IMR-90 (cell line): ENCODE measurements around the gene TLK2. TPM values are rescaled to one million over a fixed set of nuclear protein-coding genes. Genes with fewer than 3 reads are reported as not detected.

Experiments
- ATAC-seq: fragments of 200-7000 bp; cut with Tn5 transposase; 2 replicates; pipeline ENCODE4 v1.9.1; 2020; ENCODE audit warnings: low read depth, mild to moderate bottlenecking, moderate library complexity
- BruUV-seq: library from RNA; stranded (reverse); fragments of 400-500 nt; replicated peaks from 2 replicates; lab custom pipeline; 2021; lab: Mats Ljungman, UMichigan
- CTCF ChIA-PET: fragments of 300-600 bp; formaldehyde crosslinking; extraction: SDS; loops from one replicate; lab custom pipeline; 2021; ENCODE audit warnings: antibody characterized with exemption; lab: Yijun Ruan, JAX
- POLR2A ChIA-PET: fragments of 300-600 bp; sonication (Branson Sonifier 250); formaldehyde crosslinking; loops from one replicate; lab custom pipeline; 2022; ENCODE audit warnings: antibody characterized with exemption; ENCODE audit not compliant: unreplicated experiment; lab: Charles Lee
- DNase-seq: peaks from one replicate; pipeline ENCODE4 v3.0.0; 2013
- H2AFZ ChIP-seq: replicated peaks from 2 replicates; pipeline ENCODE3; 2013; ENCODE audit warnings: low read length, mild to moderate bottlenecking; ENCODE audit not compliant: poor library complexity
- H2AK5ac ChIP-seq: 2 replicates; pipeline ENCODE4 v1.6.1; 2013; ENCODE audit warnings: low read depth, low read length, inconsistent platforms
- H2AK9ac ChIP-seq: replicated peaks from 2 replicates; pipeline ENCODE3; 2013; ENCODE audit warnings: mild to moderate bottlenecking, low read depth, low read length, moderate library complexity; ENCODE audit not compliant: poor library complexity
- H2BK120ac ChIP-seq: 2 replicates; pipeline ENCODE4 v1.6.1; 2013; ENCODE audit warnings: low read depth, low read length, inconsistent platforms
- H2BK15ac ChIP-seq: 3 replicates; pipeline ENCODE4 v1.6.1; 2013; ENCODE audit warnings: low read depth, low read length, inconsistent platforms
- H2BK20ac ChIP-seq: 2 replicates; pipeline ENCODE4 v1.6.1; 2013; ENCODE audit warnings: low read depth, mild to moderate bottlenecking, inconsistent platforms, low read length, moderate library complexity
- H2BK5ac ChIP-seq: 2 replicates; pipeline ENCODE4 v1.6.1; 2013; ENCODE audit warnings: mild to moderate bottlenecking, low read depth, low read length, inconsistent platforms; ENCODE audit not compliant: poor library complexity, severe bottlenecking
- H3K14ac ChIP-seq: replicated peaks from 2 replicates; pipeline ENCODE4 v1.6.1; 2013; ENCODE audit warnings: low read depth, low read length, inconsistent platforms
- H3K18ac ChIP-seq: 2 replicates; pipeline ENCODE4 v1.6.1; 2013; ENCODE audit warnings: low read depth, low read length, control low read depth
- H3K23ac ChIP-seq: 2 replicates; pipeline ENCODE4 v1.6.1; 2013; ENCODE audit warnings: low read depth, low read length, inconsistent platforms
- H3K27ac ChIP-seq: 2 replicates; pipeline ENCODE4 v1.5.1; 2013; ENCODE audit warnings: mild to moderate bottlenecking, control low read depth, low read length; ENCODE audit not compliant: insufficient read depth
- H3K27me3 ChIP-seq: 2 replicates; pipeline ENCODE4 v1.6.1; 2013; ENCODE audit warnings: low read length; ENCODE audit not compliant: control insufficient read depth, insufficient read depth
- H3K36me3 ChIP-seq: 2 replicates; pipeline ENCODE4 v1.6.1; 2013; ENCODE audit warnings: low read length, mixed read lengths; ENCODE audit not compliant: control insufficient read depth, insufficient read depth
- H3K4ac ChIP-seq: 2 replicates; pipeline ENCODE4 v1.6.1; 2013; ENCODE audit warnings: low read depth, low read length, inconsistent platforms
- H3K4me1 ChIP-seq: 2 replicates; pipeline ENCODE4 v1.6.1; 2013; ENCODE audit warnings: low read length, mixed read lengths; ENCODE audit not compliant: control insufficient read depth, insufficient read depth
- H3K4me2 ChIP-seq: 2 replicates; pipeline ENCODE4 v1.6.1; 2013; ENCODE audit warnings: low read depth, mild to moderate bottlenecking, control low read depth, low read length, moderate library complexity
- H3K4me3 ChIP-seq: 2 replicates; pipeline ENCODE4 v1.5.1; 2013; ENCODE audit warnings: low read depth, mild to moderate bottlenecking, control low read depth, low read length, moderate library complexity; ENCODE audit not compliant: insufficient read depth
- H3K56ac ChIP-seq: 2 replicates; pipeline ENCODE4 v1.6.1; 2013; ENCODE audit warnings: low read length, inconsistent platforms; ENCODE audit not compliant: insufficient read depth; ENCODE audit errors: extremely low read depth
- H3K79me1 ChIP-seq, 2 experiments: 2 replicates each; pipeline ENCODE4 v1.6.1; 2013; ENCODE audit warnings: low read length in 2 of 2, inconsistent platforms in 1 of 2, low read depth in 1 of 2
- H3K9ac ChIP-seq: 2 replicates; pipeline ENCODE4 v1.6.1; 2013; ENCODE audit warnings: low read depth, low read length, control low read depth
- H3K9me1 ChIP-seq: 2 replicates; pipeline ENCODE4 v1.6.1; 2013; ENCODE audit warnings: low read length, inconsistent platforms; ENCODE audit not compliant: insufficient read depth
- H3K9me3 ChIP-seq: 2 replicates; pipeline ENCODE4 v1.6.1; 2013; ENCODE audit warnings: low read length; ENCODE audit not compliant: control insufficient read depth, insufficient read depth
- H4K20me1 ChIP-seq: 2 replicates; pipeline ENCODE4 v1.6.1; 2013; ENCODE audit warnings: low read length, inconsistent platforms; ENCODE audit not compliant: insufficient read depth
- H4K5ac ChIP-seq: 2 replicates; pipeline ENCODE4 v1.6.1; 2013; ENCODE audit warnings: mild to moderate bottlenecking, low read depth, low read length, control low read depth
- H4K8ac ChIP-seq, 2 experiments: 2 replicates each; pipeline ENCODE4 v1.6.1; 2013; ENCODE audit warnings: low read depth in 2 of 2, low read length in 2 of 2, control low read depth in 1 of 2, inconsistent platforms in 1 of 2
- H4K91ac ChIP-seq: 2 replicates; pipeline ENCODE4 v1.6.1; 2013; ENCODE audit warnings: low read depth, low read length, inconsistent platforms; ENCODE audit not compliant: insufficient read depth
- CEBPB ChIP-seq: IDR thresholded peaks from 2 replicates; pipeline ENCODE4 v1.6.1; 2012; ENCODE audit warnings: low read depth, low read length, improper control_type of control experiment
- CHD1 ChIP-seq: IDR thresholded peaks from 2 replicates; pipeline ENCODE4 v1.6.1; 2012; ENCODE audit warnings: low read depth, low read length, improper control_type of control experiment
- FOS ChIP-seq: fragments of 150-350 bp; IDR thresholded peaks from 2 replicates; pipeline ENCODE4 v1.6.1; 2016; ENCODE audit warnings: low read depth, low read length
- MAFK ChIP-seq: IDR thresholded peaks from 2 replicates; pipeline ENCODE4 v1.6.1; 2012; ENCODE audit warnings: low read depth, low read length, improper control_type of control experiment
- MAZ ChIP-seq: IDR thresholded peaks from 2 replicates; pipeline ENCODE4 v1.6.1; 2012; ENCODE audit warnings: low read depth, mild to moderate bottlenecking, low read length, improper control_type of control experiment, moderate library complexity, borderline replicate concordance
- MXI1 ChIP-seq: IDR thresholded peaks from 2 replicates; pipeline ENCODE4 v1.6.1; 2012; ENCODE audit warnings: low read depth, mild to moderate bottlenecking, low read length, moderate library complexity, borderline replicate concordance
- POLR2A ChIP-seq: IDR thresholded peaks from 2 replicates; pipeline ENCODE4 v1.6.1; 2012; ENCODE audit warnings: mild to moderate bottlenecking, low read depth, low read length
- RAD21 ChIP-seq: IDR thresholded peaks from 2 replicates; pipeline ENCODE4 v1.6.1; 2012; ENCODE audit warnings: low read length, improper control_type of control experiment
- RCOR1 ChIP-seq: IDR thresholded peaks from 2 replicates; pipeline ENCODE4 v1.6.1; 2012; ENCODE audit warnings: mild to moderate bottlenecking, low read length, improper control_type of control experiment; ENCODE audit not compliant: insufficient replicate concordance
- WGBS, 2 experiments: methylation state at CpG; one replicate each; pipeline versions ENCODE4 v1.1.5 to v1.1.7; 2013; ENCODE audit warnings: missing lambda C conversion rate in 2 of 2; ENCODE audit not compliant: insufficient read length in 1 of 2; ENCODE audit errors: extremely low coverage in 2 of 2; 5-methylcytosine and 5-hydroxymethylcytosine counted together
- dilution Hi-C: fragments of 300-500 bp; cut with HindIII; formaldehyde crosslinking; loops from one replicate; pipeline ENCODE4 v1.14.3; 2018; ENCODE audit warnings: low sequenced_read_pairs; ENCODE audit not compliant: unreplicated experiment
- in situ Hi-C: fragments of 300-500 bp; cut with MboI; formaldehyde crosslinking; loops from 3 replicates; pipeline ENCODE4 v1.14.3; 2019; ENCODE audit warnings: low sequenced_read_pairs, inconsistent platforms, mixed read lengths
- intact Hi-C: fragments of 100-400 bp; cut with micrococcal nuclease; formaldehyde crosslinking; loops from 2 replicates; pipeline ENCODE4 v1.10.0; 2022
- polyA plus RNA-seq, 3 experiments: library from polyadenylated mRNA; depleted of rRNA; stranded (reverse); fragments of >200 nt; gene quantifications; 2 replicates each; pipeline ENCODE4 v1.2.3, GENCODE V29; 2012; ENCODE audit warnings: low replicate concordance in 1 of 3
- total RNA-seq: library from RNA; depleted of rRNA; stranded (reverse); fragments of >200 nt; gene quantifications from 2 replicates; pipeline ENCODE4 v1.2.3, GENCODE V29; 2012
- TF ChIP-seq, protein P1 (sequence below): fragments of 150-350 bp; IDR thresholded peaks from 2 replicates; pipeline ENCODE4 v1.6.1; 2017; ENCODE audit warnings: mild to moderate bottlenecking, antibody characterized with exemption, low read length, low read depth
- TF ChIP-seq, protein P2 (sequence below): fragments of 150-350 bp; IDR thresholded peaks from 2 replicates; pipeline ENCODE4 v1.6.1; 2016; ENCODE audit warnings: low read depth, mild to moderate bottlenecking, low read length, moderate library complexity, borderline replicate concordance
- TF ChIP-seq, protein P3 (sequence below): conservative IDR thresholded peaks from 2 replicates; pipeline ENCODE4 v1.5.1; 2012; ENCODE audit warnings: mild to moderate bottlenecking, low read depth, low read length, improper control_type of control experiment

The TLK2 gene
- total and polyA plus RNA-seq, 2 of the 4 experiments (the other 2 are of a cell fraction), result 35.7 to 39.4 TPM

DNA sequence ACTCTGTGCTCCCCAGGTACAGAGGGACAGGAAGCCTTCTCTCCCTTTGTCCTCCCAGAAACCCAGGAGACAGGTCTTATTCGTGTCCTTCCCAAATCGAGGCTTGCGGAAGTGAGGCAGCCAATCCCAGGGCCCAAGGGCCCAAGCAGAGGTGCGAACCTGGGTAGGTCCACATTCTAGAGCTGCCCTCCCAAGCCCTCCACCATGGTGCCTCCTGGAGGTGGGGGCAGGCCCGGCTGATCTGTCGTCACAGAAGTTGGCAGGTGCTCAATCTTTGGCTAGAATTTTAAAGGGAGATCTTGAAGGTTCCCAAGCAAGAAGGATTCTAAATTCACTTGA, 170.3 kb downstream of the TLK2 start (continued):
- TF ChIP-seq, protein P1, sequence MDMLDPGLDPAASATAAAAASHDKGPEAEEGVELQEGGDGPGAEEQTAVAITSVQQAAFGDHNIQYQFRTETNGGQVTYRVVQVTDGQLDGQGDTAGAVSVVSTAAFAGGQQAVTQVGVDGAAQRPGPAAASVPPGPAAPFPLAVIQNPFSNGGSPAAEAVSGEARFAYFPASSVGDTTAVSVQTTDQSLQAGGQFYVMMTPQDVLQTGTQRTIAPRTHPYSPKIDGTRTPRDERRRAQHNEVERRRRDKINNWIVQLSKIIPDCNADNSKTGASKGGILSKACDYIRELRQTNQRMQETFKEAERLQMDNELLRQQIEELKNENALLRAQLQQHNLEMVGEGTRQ, result no peak
- no peak for TF ChIP-seq MAZ

DNA sequence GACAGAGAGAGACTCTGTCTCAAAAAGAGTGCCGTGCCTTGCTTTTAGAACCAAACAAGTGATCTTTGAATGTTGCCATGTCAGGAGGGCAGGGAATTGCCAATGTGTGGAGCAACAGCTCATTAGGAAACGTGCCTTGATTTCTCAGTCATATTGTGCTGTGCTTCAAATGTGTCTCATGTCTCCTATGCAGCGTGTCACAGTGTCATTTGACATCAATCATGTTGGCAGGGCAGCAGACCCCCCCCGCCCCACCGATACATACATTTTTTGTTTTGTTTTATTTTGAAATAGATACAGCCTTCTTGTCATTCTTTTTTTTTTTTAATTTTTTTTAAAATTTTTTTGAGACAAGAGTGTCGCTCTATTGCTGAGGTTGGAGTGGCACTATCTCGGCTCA, 170.9 kb downstream of the TLK2 start:
- Histone ChIP-seq H4K5ac (no peak overlapping the region), H3K4ac (no peak overlapping the region), H3K56ac (no peak overlapping the region), H3K4me1 (peaks cover 36% of the 10 kb centered on the region), H3K4me3 (no peak overlapping the region), H3K9me1 (peaks cover 43% of the 10 kb centered on the region), H2BK20ac (no peak overlapping the region), H4K91ac (0 out of 2 replicates have a peak overlapping the region, but pooled peaks have one; percentile 27), H3K14ac (0 out of 2 replicates have a peak overlapping the region, but pooled peaks have one; percentile 31), H3K9ac (no peak overlapping the region), H2AFZ (no peak overlapping the region), H3K4me2 (no peak overlapping the region), H2BK15ac (no peak overlapping the region), H3K27ac (no peak overlapping the region), H4K8ac (no peak overlapping the region), H3K18ac (no peak overlapping the region; the same call in 1 of the 2 replicates), H2AK9ac (no peak overlapping the region), H3K9me3 (no peaks in the 10 kb centered on the region), H3K79me1 (peaks cover 31 to 89% of the 10 kb centered on the region in 2 experiments), H2AK5ac (peak overlapping the region; percentile 56; the same call in 1 of the 2 replicates), H2BK5ac (no peak overlapping the region), H4K20me1 (peaks cover 44% of the 10 kb centered on the region), H3K36me3 (peaks cover 8% of the 10 kb centered on the region), H3K27me3 (no peaks in the 10 kb centered on the region), H3K23ac (peak overlapping the region; percentile 60; the same call in 1 of the 2 replicates), H2BK120ac (0 out of 2 replicates have a peak overlapping the region, but pooled peaks have one; percentile 16)
- in situ Hi-C loops (no loop called here), intact Hi-C loops (no loop called here), dilution Hi-C loops (no loop called here)
- CTCF ChIA-PET, result interaction anchor here (0.7 kb wide), 1 partner anchor 923 kb away, joined by 3 read pairs; no protein-coding TSS in a partner anchor
- ATAC-seq, result no peak
- no peak for DNase-seq
- 93% methylated on average over 5 of the region's 7 CpGs; no CpG with 5 or more reads in 1 of the 2 experiments for WGBS, 2 experiments
- POLR2A ChIA-PET, result no interaction called here
- no TSS peak for BruUV-seq
- TF ChIP-seq CEBPB (no peak), POLR2A (no peak), CHD1 (no peak), FOS (no peak), MAZ (no peak), RAD21 (no peak), MAFK (no peak), MXI1 (no peak), RCOR1 (no peak)
- TF ChIP-seq, protein P1, result no peak
- TF ChIP-seq, protein P2, sequence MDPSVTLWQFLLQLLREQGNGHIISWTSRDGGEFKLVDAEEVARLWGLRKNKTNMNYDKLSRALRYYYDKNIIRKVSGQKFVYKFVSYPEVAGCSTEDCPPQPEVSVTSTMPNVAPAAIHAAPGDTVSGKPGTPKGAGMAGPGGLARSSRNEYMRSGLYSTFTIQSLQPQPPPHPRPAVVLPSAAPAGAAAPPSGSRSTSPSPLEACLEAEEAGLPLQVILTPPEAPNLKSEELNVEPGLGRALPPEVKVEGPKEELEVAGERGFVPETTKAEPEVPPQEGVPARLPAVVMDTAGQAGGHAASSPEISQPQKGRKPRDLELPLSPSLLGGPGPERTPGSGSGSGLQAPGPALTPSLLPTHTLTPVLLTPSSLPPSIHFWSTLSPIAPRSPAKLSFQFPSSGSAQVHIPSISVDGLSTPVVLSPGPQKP, result no peak
- TF ChIP-seq, protein P3, sequence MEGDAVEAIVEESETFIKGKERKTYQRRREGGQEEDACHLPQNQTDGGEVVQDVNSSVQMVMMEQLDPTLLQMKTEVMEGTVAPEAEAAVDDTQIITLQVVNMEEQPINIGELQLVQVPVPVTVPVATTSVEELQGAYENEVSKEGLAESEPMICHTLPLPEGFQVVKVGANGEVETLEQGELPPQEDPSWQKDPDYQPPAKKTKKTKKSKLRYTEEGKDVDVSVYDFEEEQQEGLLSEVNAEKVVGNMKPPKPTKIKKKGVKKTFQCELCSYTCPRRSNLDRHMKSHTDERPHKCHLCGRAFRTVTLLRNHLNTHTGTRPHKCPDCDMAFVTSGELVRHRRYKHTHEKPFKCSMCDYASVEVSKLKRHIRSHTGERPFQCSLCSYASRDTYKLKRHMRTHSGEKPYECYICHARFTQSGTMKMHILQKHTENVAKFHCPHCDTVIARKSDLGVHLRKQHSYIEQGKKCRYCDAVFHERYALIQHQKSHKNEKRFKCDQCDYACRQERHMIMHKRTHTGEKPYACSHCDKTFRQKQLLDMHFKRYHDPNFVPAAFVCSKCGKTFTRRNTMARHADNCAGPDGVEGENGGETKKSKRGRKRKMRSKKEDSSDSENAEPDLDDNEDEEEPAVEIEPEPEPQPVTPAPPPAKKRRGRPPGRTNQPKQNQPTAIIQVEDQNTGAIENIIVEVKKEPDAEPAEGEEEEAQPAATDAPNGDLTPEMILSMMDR, result no peak
